Mucosa of descending colon (tissue), 3 donors: ENCODE measurements around the gene TLR6. TPM values are rescaled to one million over a fixed set of nuclear protein-coding genes. Genes with fewer than 3 reads are reported as not detected.

ENCODE experiments used
- ATAC-seq: fragments of 200-7000 bp; cut with Tn5 transposase; one replicate; pipeline ENCODE4 v1.9.1; 2020; ENCODE audit warnings: mild to moderate bottlenecking, moderate library complexity
- DNase-seq, 3 donors: peaks; one replicate each; pipeline ENCODE4 v3.0.0-alpha.2; 2020
- H3K36me3 ChIP-seq: fragments of 200-600 bp; one replicate; pipeline ENCODE4 v1.8.0; 2021; ENCODE audit warnings: low read depth, mild to moderate bottlenecking
- H3K4me1 ChIP-seq: fragments of 200-600 bp; one replicate; pipeline ENCODE4 v1.8.0; 2021; ENCODE audit warnings: low read depth, mild to moderate bottlenecking
- H3K4me3 ChIP-seq: fragments of 200-600 bp; one replicate; pipeline ENCODE4 v1.8.0; 2021; ENCODE audit warnings: mild to moderate bottlenecking
- H3K9me3 ChIP-seq: fragments of 200-600 bp; one replicate; pipeline ENCODE4 v1.8.0; 2021; ENCODE audit warnings: mild to moderate bottlenecking
- intact Hi-C, 2 donors: fragments of 100-400 bp; cut with DNase I in 1 of 2; cut with micrococcal nuclease in 1 of 2; formaldehyde crosslinking; loops; one replicate each; pipeline versions ENCODE4 v1.11.0 to v1.11.1; 2022; cut with DNase I, micrococcal nuclease
- total RNA-seq, 3 donors: library from RNA; stranded (reverse); fragmentation: NEBNext Ultra II Directional in 2 of 3; extraction: Animal tissue kit (Norgen Biotek cat#: 25700) in 2 of 3; gene quantifications; one replicate each; pipeline versions ENCODE4 v1.2.1 to v1.2.4, GENCODE V29; 2021 to 2023
- TF ChIP-seq, protein P1 (sequence below): fragments of 200-600 bp; IDR thresholded peaks from one replicate; pipeline ENCODE4 v1.8.0; 2022; ENCODE audit warnings: antibody characterized with exemption, mild to moderate bottlenecking
- donor health status: DM: no; HTN: no; CAD: no; lungs with moderate emphysema.
- donor health status: DM: no; HTN: no; CAD: no.
- donor health status: DM: no; HTN: yes; CAD: no.

Gene TLR6
- total RNA-seq, 3 donors from 2014 or later, result 1.3 to 3.6 (median 2.3) TPM

- Histone ChIP-seq H3K9me3 (no peaks in the 10 kb centered on the region), H3K4me3 (no peak overlapping the region), H3K4me1 (no peaks in the 10 kb centered on the region), H3K36me3 (no peaks in the 10 kb centered on the region)
- DNase-seq (no peak), ATAC-seq (no peak)
- TF ChIP-seq, protein P1, sequence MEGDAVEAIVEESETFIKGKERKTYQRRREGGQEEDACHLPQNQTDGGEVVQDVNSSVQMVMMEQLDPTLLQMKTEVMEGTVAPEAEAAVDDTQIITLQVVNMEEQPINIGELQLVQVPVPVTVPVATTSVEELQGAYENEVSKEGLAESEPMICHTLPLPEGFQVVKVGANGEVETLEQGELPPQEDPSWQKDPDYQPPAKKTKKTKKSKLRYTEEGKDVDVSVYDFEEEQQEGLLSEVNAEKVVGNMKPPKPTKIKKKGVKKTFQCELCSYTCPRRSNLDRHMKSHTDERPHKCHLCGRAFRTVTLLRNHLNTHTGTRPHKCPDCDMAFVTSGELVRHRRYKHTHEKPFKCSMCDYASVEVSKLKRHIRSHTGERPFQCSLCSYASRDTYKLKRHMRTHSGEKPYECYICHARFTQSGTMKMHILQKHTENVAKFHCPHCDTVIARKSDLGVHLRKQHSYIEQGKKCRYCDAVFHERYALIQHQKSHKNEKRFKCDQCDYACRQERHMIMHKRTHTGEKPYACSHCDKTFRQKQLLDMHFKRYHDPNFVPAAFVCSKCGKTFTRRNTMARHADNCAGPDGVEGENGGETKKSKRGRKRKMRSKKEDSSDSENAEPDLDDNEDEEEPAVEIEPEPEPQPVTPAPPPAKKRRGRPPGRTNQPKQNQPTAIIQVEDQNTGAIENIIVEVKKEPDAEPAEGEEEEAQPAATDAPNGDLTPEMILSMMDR, result no peak
- intact Hi-C loops, result no loop called here
These were observed 65.6 kb downstream of the TLR6 start for GRCh38 chr4:38791010-38791409.

- ATAC-seq, result no peak
- intact Hi-C loops, result no loop called here
- Histone ChIP-seq H3K4me3 (no peak overlapping the region), H3K4me1 (no peaks in the 10 kb centered on the region), H3K9me3 (no peaks in the 10 kb centered on the region), H3K36me3 (no peaks in the 10 kb centered on the region)
- no peak for DNase-seq
- TF ChIP-seq, protein P1, result no peak
These were observed 68.3 kb downstream of the TLR6 start for GRCh38 chr4:38788317-38788716.

GRCh38 chr4:38787693-38788092, 68.9 kb downstream of the TLR6 start:
- TF ChIP-seq, protein P1, result no peak
- Histone ChIP-seq H3K4me1 (no peaks in the 10 kb centered on the region), H3K36me3 (no peaks in the 10 kb centered on the region), H3K9me3 (no peaks in the 10 kb centered on the region), H3K4me3 (no peak overlapping the region)
- no peak for ATAC-seq
- no peak for DNase-seq
- intact Hi-C loops, result no loop called here

DNA sequence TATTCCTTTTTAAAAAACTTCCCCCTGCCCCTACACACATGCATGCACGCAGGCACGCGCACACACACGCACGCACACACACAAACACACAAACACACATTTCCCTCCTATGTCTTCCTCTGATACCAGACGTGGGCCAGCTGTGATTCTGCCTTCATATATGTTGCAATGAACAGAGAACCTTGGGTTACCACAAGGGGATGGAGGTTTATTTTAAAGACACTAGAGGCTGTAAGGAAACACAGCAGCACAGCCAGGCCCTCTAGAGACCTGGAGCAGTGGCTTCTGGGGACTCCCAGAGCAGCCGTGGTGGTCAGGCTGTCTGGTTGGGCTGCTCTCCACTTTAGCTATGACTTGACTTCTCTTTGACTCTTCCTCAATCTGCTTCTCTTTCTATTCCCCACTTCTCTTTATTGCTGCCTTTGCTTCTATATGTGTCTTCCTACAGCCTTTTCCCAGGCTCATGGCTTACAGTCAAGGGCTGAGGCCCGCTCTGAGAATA, 70.7 kb downstream of the TLR6 start:
- Histone ChIP-seq H3K4me3 (no peak overlapping the region), H3K9me3 (no peaks in the 10 kb centered on the region), H3K4me1 (no peaks in the 10 kb centered on the region), H3K36me3 (no peaks in the 10 kb centered on the region)
- no peak for DNase-seq
- TF ChIP-seq, protein P1, result no peak
- intact Hi-C loops, result no loop called here
- ATAC-seq, result peak; percentile 56

- no peaks in the 10 kb centered on the region for H3K4me1 ChIP-seq
- no peak for ATAC-seq
- TF ChIP-seq, protein P1, result no peak
- DNase-seq, result no peak
- H3K9me3 ChIP-seq, result no peaks in the 10 kb centered on the region
- intact Hi-C loops, result no loop called here
- H3K36me3 ChIP-seq, result no peaks in the 10 kb centered on the region
- H3K4me3 ChIP-seq, result no peak overlapping the region
These were observed 71.4 kb downstream of the TLR6 start for GRCh38 chr4:38785041-38785790.
